ENCODE results near the gene HIRA. TPM values are rescaled to one million over a fixed set of nuclear protein-coding genes. Genes with fewer than 3 reads are reported as not detected.

HIRA gene
- total and polyA plus RNA-seq, 9 of the 15 experiments (the other 6 are each of a cell fraction or from before 2014, with no cell fraction given) = 0.96 to 132 (median 58.4) TPM

GRCh38 chr22:19291580-19292457 is 139.7 kb downstream of the HIRA start, which contains the start of gene CLTCL1 (continued):
- TF ChIP-seq, protein P1, sequence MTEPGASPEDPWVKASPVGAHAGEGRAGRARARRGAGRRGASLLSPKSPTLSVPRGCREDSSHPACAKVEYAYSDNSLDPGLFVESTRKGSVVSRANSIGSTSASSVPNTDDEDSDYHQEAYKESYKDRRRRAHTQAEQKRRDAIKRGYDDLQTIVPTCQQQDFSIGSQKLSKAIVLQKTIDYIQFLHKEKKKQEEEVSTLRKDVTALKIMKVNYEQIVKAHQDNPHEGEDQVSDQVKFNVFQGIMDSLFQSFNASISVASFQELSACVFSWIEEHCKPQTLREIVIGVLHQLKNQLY (CRISPR knock-in tag; conservative IDR thresholded peaks at IDR 0.05) = peak; percentile 43 to 85; a peak in 2 of 4 replicates
- TF ChIP-seq, protein P2, sequence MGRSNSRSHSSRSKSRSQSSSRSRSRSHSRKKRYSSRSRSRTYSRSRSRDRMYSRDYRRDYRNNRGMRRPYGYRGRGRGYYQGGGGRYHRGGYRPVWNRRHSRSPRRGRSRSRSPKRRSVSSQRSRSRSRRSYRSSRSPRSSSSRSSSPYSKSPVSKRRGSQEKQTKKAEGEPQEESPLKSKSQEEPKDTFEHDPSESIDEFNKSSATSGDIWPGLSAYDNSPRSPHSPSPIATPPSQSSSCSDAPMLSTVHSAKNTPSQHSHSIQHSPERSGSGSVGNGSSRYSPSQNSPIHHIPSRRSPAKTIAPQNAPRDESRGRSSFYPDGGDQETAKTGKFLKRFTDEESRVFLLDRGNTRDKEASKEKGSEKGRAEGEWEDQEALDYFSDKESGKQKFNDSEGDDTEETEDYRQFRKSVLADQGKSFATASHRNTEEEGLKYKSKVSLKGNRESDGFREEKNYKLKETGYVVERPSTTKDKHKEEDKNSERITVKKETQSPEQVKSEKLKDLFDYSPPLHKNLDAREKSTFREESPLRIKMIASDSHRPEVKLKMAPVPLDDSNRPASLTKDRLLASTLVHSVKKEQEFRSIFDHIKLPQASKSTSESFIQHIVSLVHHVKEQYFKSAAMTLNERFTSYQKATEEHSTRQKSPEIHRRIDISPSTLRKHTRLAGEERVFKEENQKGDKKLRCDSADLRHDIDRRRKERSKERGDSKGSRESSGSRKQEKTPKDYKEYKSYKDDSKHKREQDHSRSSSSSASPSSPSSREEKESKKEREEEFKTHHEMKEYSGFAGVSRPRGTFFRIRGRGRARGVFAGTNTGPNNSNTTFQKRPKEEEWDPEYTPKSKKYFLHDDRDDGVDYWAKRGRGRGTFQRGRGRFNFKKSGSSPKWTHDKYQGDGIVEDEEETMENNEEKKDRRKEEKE (IDR thresholded peaks at IDR 0.05; ENCODE audit: borderline replicate concordance in 1 of 2, control insufficient read depth in 1 of 2, low read depth in 2 of 2, low read length in 1 of 2) = peak in 1 of 2 experiments; percentile 40; a peak in 1 of 4 replicates
- TF ChIP-seq ILF3 (IDR thresholded peaks at IDR 0.05; ENCODE audit: borderline replicate concordance) = no peak
- TF ChIP-seq PYGO2 (tag; IDR thresholded peaks at IDR 0.05) = no peak
- peak; percentile 43 for TF ChIP-seq HCFC1 (IDR thresholded peaks at IDR 0.05; ENCODE audit: low read depth, low read length)
- TF ChIP-seq EGR1 (conservative IDR thresholded peaks at IDR 0.05) = peak; percentile 83
- TF ChIP-seq, protein P3, sequence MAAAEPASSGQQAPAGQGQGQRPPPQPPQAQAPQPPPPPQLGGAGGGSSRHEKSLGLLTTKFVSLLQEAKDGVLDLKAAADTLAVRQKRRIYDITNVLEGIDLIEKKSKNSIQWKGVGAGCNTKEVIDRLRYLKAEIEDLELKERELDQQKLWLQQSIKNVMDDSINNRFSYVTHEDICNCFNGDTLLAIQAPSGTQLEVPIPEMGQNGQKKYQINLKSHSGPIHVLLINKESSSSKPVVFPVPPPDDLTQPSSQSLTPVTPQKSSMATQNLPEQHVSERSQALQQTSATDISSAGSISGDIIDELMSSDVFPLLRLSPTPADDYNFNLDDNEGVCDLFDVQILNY (CRISPR knock-in tag; IDR thresholded peaks at IDR 0.05) = peak; percentile 97
- no peak for TF ChIP-seq CUX1 (CRISPR knock-in tag; IDR thresholded peaks at IDR 0.05)
- TF ChIP-seq SMARCA4 (IDR thresholded peaks at IDR 0.05) = peak; percentile 87; the same call in 1 of the 2 replicates
- TF ChIP-seq, protein P4, sequence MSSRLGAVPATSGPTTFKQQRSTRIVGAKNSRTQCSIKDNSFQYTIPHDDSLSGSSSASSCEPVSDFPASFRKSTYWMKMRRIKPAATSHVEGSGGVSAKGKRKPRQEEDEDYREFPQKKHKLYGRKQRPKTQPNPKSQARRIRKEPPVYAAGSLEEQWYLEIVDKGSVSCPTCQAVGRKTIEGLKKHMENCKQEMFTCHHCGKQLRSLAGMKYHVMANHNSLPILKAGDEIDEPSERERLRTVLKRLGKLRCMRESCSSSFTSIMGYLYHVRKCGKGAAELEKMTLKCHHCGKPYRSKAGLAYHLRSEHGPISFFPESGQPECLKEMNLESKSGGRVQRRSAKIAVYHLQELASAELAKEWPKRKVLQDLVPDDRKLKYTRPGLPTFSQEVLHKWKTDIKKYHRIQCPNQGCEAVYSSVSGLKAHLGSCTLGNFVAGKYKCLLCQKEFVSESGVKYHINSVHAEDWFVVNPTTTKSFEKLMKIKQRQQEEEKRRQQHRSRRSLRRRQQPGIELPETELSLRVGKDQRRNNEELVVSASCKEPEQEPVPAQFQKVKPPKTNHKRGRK (tag; IDR thresholded peaks at IDR 0.05) = no peak
- no peak for TF ChIP-seq CEBPG (CRISPR knock-in tag; IDR thresholded peaks at IDR 0.05)
- TF ChIP-seq CEBPG (tag; conservative IDR thresholded peaks at IDR 0.05 in 1 of 2, IDR thresholded peaks at IDR 0.05 in 1 of 2) = no peak
- TF ChIP-seq DNMT1 (IDR thresholded peaks at IDR 0.05) = peak; percentile 97
- peak; percentile 97 for TF ChIP-seq HDAC2 (IDR thresholded peaks at IDR 0.05)
- no peak for TF ChIP-seq GABPB1 (CRISPR knock-in tag; IDR thresholded peaks at IDR 0.05)
